ENCODE measurements around the gene TPSG1.
"Not testable (repeated sequence)": the region's sequence is repeated elsewhere in the genome, so short reads cannot be mapped to it uniquely, and the experiment has no call there.

DNA sequence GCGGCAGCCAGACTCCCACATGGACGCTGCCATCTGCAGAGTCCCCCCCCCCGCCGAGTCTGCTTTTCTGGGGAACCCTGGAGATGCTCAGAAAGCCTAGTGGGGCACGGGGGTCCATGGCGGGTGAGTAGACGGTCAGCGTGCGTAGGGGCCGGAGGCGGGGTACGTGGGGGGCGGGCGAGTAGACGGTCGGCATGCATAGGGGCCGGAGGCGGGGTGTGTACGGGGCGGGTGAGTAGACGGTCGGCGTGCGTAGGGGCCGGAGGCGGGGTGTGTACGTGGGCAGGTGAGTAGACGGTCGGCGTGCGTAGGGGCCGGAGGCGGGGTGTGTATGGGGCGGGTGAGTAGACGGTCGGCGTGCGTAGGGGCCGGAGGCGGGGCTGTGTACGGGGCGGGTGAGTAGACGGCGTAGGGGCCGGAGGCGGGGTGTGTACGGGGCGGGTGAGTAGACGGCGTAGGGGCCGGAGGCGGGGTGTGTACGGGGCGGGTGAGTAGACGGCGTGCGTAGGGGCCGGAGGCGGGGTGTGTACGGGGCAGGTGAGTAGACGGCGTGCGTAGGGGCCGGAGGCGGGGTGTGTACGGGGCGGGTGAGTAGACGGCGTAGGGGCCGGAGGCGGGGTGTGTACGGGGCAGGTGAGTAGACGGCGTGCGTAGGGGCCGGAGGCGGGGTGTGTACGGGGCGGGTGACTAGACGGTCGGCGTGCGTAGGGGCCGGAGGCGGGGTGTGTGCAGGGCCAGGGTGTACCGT is 39.4 kb downstream of the TPSG1 start:
- not testable (repeated sequence) for TF ChIP-seq CTCF (IDR thresholded peaks at IDR 0.05; ENCODE audit: insufficient read depth, low read length); POLR2AphosphoS5 (IDR thresholded peaks at IDR 0.05; ENCODE audit: low read depth); GABPA (IDR thresholded peaks at IDR 0.05; ENCODE audit: low read depth); SPI1 (IDR thresholded peaks at IDR 0.05; ENCODE audit: borderline replicate concordance, low read depth)
- TF ChIP-seq, protein P1, sequence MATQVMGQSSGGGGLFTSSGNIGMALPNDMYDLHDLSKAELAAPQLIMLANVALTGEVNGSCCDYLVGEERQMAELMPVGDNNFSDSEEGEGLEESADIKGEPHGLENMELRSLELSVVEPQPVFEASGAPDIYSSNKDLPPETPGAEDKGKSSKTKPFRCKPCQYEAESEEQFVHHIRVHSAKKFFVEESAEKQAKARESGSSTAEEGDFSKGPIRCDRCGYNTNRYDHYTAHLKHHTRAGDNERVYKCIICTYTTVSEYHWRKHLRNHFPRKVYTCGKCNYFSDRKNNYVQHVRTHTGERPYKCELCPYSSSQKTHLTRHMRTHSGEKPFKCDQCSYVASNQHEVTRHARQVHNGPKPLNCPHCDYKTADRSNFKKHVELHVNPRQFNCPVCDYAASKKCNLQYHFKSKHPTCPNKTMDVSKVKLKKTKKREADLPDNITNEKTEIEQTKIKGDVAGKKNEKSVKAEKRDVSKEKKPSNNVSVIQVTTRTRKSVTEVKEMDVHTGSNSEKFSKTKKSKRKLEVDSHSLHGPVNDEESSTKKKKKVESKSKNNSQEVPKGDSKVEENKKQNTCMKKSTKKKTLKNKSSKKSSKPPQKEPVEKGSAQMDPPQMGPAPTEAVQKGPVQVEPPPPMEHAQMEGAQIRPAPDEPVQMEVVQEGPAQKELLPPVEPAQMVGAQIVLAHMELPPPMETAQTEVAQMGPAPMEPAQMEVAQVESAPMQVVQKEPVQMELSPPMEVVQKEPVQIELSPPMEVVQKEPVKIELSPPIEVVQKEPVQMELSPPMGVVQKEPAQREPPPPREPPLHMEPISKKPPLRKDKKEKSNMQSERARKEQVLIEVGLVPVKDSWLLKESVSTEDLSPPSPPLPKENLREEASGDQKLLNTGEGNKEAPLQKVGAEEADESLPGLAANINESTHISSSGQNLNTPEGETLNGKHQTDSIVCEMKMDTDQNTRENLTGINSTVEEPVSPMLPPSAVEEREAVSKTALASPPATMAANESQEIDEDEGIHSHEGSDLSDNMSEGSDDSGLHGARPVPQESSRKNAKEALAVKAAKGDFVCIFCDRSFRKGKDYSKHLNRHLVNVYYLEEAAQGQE (IDR thresholded peaks at IDR 0.05; ENCODE audit: insufficient replicate concordance, low read depth), result not testable (repeated sequence)

Data from HL-60 (cell line).